ENCODE data around the gene BAZ2B. TPM values are rescaled to one million over a fixed set of nuclear protein-coding genes. Genes with fewer than 3 reads are reported as not detected.
"Not testable (repeated sequence)": the region's sequence is repeated elsewhere in the genome, so short reads cannot be mapped to it uniquely, and the experiment has no call there.

Gene BAZ2B
- total RNA-seq, 2 experiments from 2014 or later, result 17.9 to 18.5 TPM

DNA sequence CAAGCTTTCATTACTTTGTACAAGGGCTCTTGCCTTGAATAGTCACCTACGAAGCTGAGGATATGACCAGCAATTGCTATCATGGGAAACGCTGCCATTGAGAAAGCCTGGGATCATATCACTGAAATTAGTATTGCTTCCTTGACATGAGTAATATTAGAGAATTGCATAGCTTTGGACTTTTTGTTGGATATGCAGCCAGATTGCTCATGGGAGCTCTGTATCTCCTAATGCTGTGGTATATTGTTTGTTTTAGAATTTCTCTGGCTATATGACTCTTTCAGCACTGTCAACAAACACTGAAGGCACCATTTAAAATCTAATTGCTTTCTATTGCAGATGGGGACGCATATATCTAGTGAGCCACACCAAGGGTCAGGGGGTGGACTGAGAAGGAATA is 249.8 kb downstream of the BAZ2B start:
- intact Hi-C loops (cut with DNase I, micrococcal nuclease), result no loop called here
- H3K27ac Mint-ChIP-seq, result no peak overlapping the region
- H3K36me3 Mint-ChIP-seq (ENCODE audit: low read depth), result peaks cover 81% of the 10 kb centered on the region
- Histone ChIP-seq H3K27ac (ENCODE audit: low read depth in 1 of 2, low read length in 2 of 2) (no peak overlapping the region), H3K9me3 (ENCODE audit: control insufficient read depth in 1 of 2, insufficient read depth in 1 of 2, low read length in 2 of 2) (no peaks in the 10 kb centered on the region), H3K4me3 (ENCODE audit: low read length) (no peak overlapping the region), H3K4me1 (ENCODE audit: insufficient read depth, low read length) (no peaks in the 10 kb centered on the region), H3K36me3 (ENCODE audit: insufficient read depth, low read length) (peaks cover 20% of the 10 kb centered on the region), H3K27me3 (ENCODE audit: control insufficient read depth in 1 of 2, insufficient read depth in 2 of 2, low read length in 2 of 2) (no peaks in the 10 kb centered on the region)
- H3K27me3 Mint-ChIP-seq, result no peaks in the 10 kb centered on the region
- no peak for ATAC-seq (ENCODE audit: poor library complexity)
- CTCF ChIA-PET, result no interaction called here
- no peak overlapping the region for H3K4me3 Mint-ChIP-seq
- H3K9me3 Mint-ChIP-seq, result no peaks in the 10 kb centered on the region
- TF ChIP-seq, protein P1, sequence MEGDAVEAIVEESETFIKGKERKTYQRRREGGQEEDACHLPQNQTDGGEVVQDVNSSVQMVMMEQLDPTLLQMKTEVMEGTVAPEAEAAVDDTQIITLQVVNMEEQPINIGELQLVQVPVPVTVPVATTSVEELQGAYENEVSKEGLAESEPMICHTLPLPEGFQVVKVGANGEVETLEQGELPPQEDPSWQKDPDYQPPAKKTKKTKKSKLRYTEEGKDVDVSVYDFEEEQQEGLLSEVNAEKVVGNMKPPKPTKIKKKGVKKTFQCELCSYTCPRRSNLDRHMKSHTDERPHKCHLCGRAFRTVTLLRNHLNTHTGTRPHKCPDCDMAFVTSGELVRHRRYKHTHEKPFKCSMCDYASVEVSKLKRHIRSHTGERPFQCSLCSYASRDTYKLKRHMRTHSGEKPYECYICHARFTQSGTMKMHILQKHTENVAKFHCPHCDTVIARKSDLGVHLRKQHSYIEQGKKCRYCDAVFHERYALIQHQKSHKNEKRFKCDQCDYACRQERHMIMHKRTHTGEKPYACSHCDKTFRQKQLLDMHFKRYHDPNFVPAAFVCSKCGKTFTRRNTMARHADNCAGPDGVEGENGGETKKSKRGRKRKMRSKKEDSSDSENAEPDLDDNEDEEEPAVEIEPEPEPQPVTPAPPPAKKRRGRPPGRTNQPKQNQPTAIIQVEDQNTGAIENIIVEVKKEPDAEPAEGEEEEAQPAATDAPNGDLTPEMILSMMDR (IDR thresholded peaks at IDR 0.05), result no peak
- H3K4me1 Mint-ChIP-seq (ENCODE audit: low read depth), result no peaks in the 10 kb centered on the region
- POLR2A ChIA-PET, result no interaction called here
- DNase-seq, result no peak

DNA sequence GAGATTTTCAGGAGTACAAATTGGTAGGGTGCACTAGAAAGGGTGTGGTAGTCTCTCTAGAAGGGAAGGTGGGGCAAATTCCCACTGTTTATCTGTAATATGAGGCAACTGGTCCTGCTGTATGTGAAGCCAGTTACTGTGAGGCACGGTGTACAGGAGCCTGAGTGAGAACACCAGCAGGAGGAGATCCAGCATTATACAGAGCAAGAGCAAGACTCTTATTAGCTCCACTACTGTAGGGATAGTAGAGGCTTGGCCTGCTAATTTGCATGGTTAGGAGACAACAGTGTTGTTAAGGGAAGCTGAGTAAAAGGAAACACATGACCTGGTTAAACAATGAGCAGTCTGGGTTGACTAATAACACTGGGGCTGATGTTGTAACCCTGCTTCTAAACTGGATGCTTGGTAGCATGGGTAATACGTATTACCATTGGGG is 253.5 kb downstream of the BAZ2B start:
- Histone ChIP-seq H3K4me3 (ENCODE audit: low read length) (no peak overlapping the region), H3K4me1 (ENCODE audit: insufficient read depth, low read length) (no peaks in the 10 kb centered on the region), H3K36me3 (ENCODE audit: insufficient read depth, low read length) (peaks cover 18% of the 10 kb centered on the region), H3K27ac (ENCODE audit: low read depth in 1 of 2, low read length in 2 of 2) (no peak overlapping the region), H3K9me3 (ENCODE audit: control insufficient read depth in 1 of 2, insufficient read depth in 1 of 2, low read length in 2 of 2) (no peaks in the 10 kb centered on the region), H3K27me3 (ENCODE audit: control insufficient read depth in 1 of 2, insufficient read depth in 2 of 2, low read length in 2 of 2) (no peaks in the 10 kb centered on the region)
- ChIA-PET POLR2A (no interaction called here), CTCF (no interaction called here)
- DNase-seq (peak in 1 of 14 experiments; percentile 49), ATAC-seq (ENCODE audit: poor library complexity) (no peak)
- Mint-ChIP-seq H3K4me1 (ENCODE audit: low read depth) (no peaks in the 10 kb centered on the region), H3K27ac (no peak overlapping the region), H3K4me3 (no peak overlapping the region), H3K36me3 (ENCODE audit: low read depth) (peaks cover 84% of the 10 kb centered on the region), H3K27me3 (no peaks in the 10 kb centered on the region), H3K9me3 (no peaks in the 10 kb centered on the region)
- intact Hi-C loops (cut with DNase I, micrococcal nuclease), result no loop called here
- TF ChIP-seq, protein P1 (IDR thresholded peaks at IDR 0.05), result no peak

DNA sequence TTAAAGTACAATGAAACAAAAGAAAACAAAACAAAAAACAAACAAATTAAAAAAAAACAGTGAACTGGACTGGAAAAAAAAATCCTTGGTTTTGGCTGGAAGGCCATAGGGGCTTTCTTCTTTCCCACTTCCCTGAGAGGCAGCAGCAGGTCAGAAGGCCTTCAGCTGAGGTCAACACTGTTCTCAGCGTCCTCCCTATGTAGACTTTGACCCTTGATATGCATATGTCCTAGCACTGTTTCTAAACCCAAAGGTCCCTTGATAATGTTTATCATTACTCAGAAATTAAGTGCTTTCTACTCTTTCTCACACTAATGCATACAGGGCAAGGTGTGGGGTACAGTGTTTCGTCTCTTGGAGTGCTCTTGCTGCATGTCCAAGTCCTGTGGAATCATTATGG is 254.3 kb downstream of the BAZ2B start:
- Histone ChIP-seq H3K27ac (ENCODE audit: low read depth in 1 of 2, low read length in 2 of 2) (no peak overlapping the region), H3K4me1 (ENCODE audit: insufficient read depth, low read length) (no peaks in the 10 kb centered on the region), H3K27me3 (ENCODE audit: control insufficient read depth in 1 of 2, insufficient read depth in 2 of 2, low read length in 2 of 2) (no peaks in the 10 kb centered on the region), H3K36me3 (ENCODE audit: insufficient read depth, low read length) (peaks cover 15% of the 10 kb centered on the region), H3K4me3 (ENCODE audit: low read length) (no peak overlapping the region), H3K9me3 (ENCODE audit: control insufficient read depth in 1 of 2, insufficient read depth in 1 of 2, low read length in 2 of 2) (no peaks in the 10 kb centered on the region)
- H3K9me3 Mint-ChIP-seq, result no peaks in the 10 kb centered on the region
- H3K36me3 Mint-ChIP-seq (ENCODE audit: low read depth), result peaks cover 84% of the 10 kb centered on the region
- TF ChIP-seq, protein P1 (IDR thresholded peaks at IDR 0.05), result no peak
- no peak for ATAC-seq (ENCODE audit: poor library complexity)
- intact Hi-C loops (cut with DNase I, micrococcal nuclease), result no loop called here
- DNase-seq, result no peak
- no peaks in the 10 kb centered on the region for H3K4me1 Mint-ChIP-seq (ENCODE audit: low read depth)
- H3K27ac Mint-ChIP-seq, result no peak overlapping the region
- ChIA-PET CTCF (no interaction called here), POLR2A (no interaction called here)
- H3K27me3 Mint-ChIP-seq, result no peaks in the 10 kb centered on the region
- H3K4me3 Mint-ChIP-seq, result no peak overlapping the region

DNA sequence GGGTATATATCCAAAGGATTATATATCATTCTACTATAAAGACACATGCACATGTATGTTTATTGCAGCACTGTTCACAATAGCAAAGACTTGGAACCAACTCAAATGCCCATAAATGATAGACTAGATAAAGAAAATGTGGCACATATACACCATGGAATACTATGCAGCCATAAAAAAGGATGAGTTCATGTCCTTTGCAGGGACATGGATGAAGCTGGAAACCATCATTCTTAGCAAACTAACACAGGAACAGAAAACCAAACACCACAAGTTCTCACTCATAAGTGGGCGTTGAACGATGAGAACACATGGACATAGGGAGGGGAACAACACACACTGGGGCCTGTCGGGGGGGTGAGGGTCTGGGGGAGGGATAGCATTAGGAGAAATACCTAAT is 254.7 kb downstream of the BAZ2B start:
- H3K4me3 Mint-ChIP-seq; H3K27me3 ChIP-seq (ENCODE audit: control insufficient read depth in 1 of 2, insufficient read depth in 2 of 2, low read length in 2 of 2); H3K9me3 ChIP-seq (ENCODE audit: control insufficient read depth in 1 of 2, insufficient read depth in 1 of 2, low read length in 2 of 2); DNase-seq; H3K4me1 ChIP-seq (ENCODE audit: insufficient read depth, low read length); H3K27ac ChIP-seq (ENCODE audit: low read depth in 1 of 2, low read length in 2 of 2); H3K4me3 ChIP-seq (ENCODE audit: low read length); CTCF ChIA-PET; POLR2A ChIA-PET; intact Hi-C loops (cut with DNase I, micrococcal nuclease); H3K27me3 Mint-ChIP-seq; H3K27ac Mint-ChIP-seq; H3K4me1 Mint-ChIP-seq (ENCODE audit: low read depth); H3K9me3 Mint-ChIP-seq; ATAC-seq (ENCODE audit: poor library complexity): not testable (repeated sequence)
- H3K36me3 ChIP-seq (ENCODE audit: insufficient read depth, low read length), result peaks cover 10% of the 10 kb centered on the region
- H3K36me3 Mint-ChIP-seq (ENCODE audit: low read depth), result peaks cover 83% of the 10 kb centered on the region
